Gastrocnemius medialis (tissue), 4 donors: Measurements from ENCODE around the gene NDUFA13.

Experiments
- CTCF ChIP-seq, 5 experiments: fragments of 450-650 bp in 3 of 5; fragments of 200-600 bp in 2 of 5; sonication (generic) in 2 of 5; IDR thresholded peaks in 4 of 5; conservative IDR thresholded peaks in 1 of 5; 1 replicate in 4 of 5; 2 replicates in 1 of 5; pipeline ENCODE4 v1.5.1; 2016 to 2019; ENCODE audit warnings: antibody characterized with exemption in 5 of 5, mild to moderate bottlenecking in 3 of 5, moderate library complexity in 3 of 5
- POLR2A ChIP-seq, 2 donors: fragments of 450-650 bp; IDR thresholded peaks; one replicate each; pipeline ENCODE4 v1.6.1; 2017; ENCODE audit warnings: antibody characterized with exemption in 2 of 2, mild to moderate bottlenecking in 2 of 2, moderate library complexity in 2 of 2

GRCh38 chr19:19480688-19481087 lies 35.3 kb upstream of the NDUFA13 start:
- TF ChIP-seq CTCF (IDR thresholded peaks at IDR 0.05 in 4 of 5, conservative IDR thresholded peaks at IDR 0.05 in 1 of 5), result no peak
- TF ChIP-seq POLR2A (IDR thresholded peaks at IDR 0.05), result no peak
